ENCODE measurements around the gene IQSEC1. TPM values are rescaled to one million over a fixed set of nuclear protein-coding genes. Genes with fewer than 3 reads are reported as not detected.
A peak's percentile ranks its signal among the peaks of the same experiment; 100 is the strongest.

The IQSEC1 gene
- total RNA-seq, 2 donors from 2014 or later, result 57.5 to 63.9 TPM

DNA sequence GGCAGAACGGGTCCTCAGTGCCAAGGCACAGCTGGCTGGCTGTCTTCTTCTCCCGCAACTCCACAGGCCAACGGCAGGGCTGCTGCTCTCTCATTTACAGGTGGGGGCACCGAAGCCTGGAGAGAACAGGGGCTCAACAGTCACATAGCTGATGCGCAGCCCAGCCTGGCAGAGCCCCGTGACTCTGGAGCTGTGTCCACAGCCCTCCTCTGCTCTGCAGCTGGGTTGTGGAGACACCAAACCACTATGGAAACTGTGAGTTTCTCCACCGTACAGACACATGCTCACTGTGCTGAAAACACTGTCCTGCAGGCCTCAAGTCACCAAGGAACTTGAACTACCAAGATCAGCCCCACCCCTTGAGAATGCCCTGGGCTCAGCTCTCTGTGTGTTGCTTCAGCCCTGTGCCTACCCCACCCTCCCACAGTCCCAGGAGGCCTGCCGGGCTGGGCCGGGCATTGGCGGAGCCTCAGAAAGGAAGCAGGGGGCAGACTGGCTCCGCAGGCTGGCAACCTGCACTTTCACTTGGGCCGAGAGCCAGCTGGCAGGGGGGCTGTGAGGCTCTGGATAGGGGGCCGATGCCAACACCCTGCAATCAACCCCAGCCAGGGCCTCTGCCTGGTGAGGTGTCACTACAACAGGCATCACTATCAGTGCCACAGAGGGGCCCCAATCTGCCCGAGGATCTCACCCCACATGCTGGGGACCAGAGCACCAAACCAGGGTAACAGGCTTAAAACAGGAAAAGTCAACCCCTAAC is 118.2 kb downstream of the IQSEC1 start:
- Histone ChIP-seq H3K4me1 (peaks cover 2 to 89% of the 10 kb centered on the region in 2 donors), H3K27ac (peak overlapping the region; percentile 78 to 84), H3K4me3 (no peak overlapping the region), H3K36me3 (no peaks in the 10 kb centered on the region), H3K9me3 (no peaks in the 10 kb centered on the region), H3K27me3 (no peaks in the 10 kb centered on the region)
- TF ChIP-seq, protein P1, sequence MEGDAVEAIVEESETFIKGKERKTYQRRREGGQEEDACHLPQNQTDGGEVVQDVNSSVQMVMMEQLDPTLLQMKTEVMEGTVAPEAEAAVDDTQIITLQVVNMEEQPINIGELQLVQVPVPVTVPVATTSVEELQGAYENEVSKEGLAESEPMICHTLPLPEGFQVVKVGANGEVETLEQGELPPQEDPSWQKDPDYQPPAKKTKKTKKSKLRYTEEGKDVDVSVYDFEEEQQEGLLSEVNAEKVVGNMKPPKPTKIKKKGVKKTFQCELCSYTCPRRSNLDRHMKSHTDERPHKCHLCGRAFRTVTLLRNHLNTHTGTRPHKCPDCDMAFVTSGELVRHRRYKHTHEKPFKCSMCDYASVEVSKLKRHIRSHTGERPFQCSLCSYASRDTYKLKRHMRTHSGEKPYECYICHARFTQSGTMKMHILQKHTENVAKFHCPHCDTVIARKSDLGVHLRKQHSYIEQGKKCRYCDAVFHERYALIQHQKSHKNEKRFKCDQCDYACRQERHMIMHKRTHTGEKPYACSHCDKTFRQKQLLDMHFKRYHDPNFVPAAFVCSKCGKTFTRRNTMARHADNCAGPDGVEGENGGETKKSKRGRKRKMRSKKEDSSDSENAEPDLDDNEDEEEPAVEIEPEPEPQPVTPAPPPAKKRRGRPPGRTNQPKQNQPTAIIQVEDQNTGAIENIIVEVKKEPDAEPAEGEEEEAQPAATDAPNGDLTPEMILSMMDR (IDR thresholded peaks at IDR 0.05), result peak; percentile 15 to 66
- peak; percentile 81 for DNase-seq (ENCODE audit: low spot score)

DNA sequence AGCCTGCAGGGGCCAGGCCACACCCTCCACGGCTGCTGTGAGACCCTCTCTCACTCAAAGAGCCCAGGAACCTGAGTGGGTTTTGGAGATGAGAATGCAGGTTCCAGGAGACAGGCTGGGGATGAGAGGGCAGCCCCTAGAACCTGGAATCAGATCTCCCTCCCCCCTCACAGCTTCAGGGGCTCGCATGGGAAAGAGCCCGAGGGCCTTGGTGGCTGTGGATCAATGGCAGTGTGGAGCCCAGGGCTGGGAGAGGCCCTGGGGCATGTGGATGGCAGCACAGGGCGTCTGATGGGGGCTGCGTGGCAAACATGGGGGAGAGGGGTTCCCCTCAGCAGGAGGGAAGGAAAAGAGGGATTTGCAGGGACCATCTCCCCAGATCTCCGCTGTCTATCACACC is 119.0 kb downstream of the IQSEC1 start:
- Histone ChIP-seq H3K9me3 (no peaks in the 10 kb centered on the region), H3K27ac (peak overlapping the region; percentile 78 to 84), H3K4me3 (no peak overlapping the region), H3K4me1 (peaks cover 2 to 89% of the 10 kb centered on the region in 2 donors), H3K27me3 (no peaks in the 10 kb centered on the region), H3K36me3 (no peaks in the 10 kb centered on the region)
- TF ChIP-seq, protein P1 (IDR thresholded peaks at IDR 0.05), result no peak
- DNase-seq (ENCODE audit: low spot score), result no peak

DNA sequence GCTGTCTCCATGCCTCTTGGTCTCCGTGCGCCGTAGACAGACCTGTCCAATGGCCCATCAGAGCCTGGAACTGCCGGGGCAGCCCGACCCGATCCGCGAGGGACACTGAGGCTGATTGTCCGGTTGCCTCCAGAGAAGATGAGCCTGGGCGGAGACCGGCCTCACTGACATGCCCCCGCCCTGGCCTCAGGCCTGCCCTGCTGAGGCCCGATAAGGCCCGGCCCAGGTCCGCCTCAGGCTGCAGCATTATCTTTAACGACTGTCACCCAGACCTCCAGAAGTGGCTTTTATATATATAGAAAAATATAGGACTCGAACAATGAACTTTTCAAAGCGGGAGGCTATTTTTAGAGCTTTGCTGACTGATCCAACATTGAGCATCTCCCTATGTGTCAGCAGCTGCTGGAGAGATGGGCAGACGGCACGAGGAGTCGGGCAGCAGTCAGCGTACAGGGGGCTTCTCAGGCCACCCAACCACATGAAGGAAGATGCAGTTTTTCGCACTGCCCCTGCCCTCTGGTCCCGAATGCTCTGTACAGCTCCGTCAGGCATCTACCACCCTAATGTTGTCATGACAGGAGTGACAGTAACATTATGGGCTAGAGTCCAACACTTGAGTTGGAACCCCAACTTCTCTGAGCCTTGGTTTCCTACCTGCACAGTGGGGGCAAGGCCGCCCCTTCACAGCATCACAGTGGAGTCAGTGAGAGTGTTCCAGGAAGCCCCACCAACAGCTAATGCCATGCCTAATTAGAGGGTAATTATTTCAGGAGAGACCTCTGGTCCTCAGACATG is 119.8 kb downstream of the IQSEC1 start:
- Histone ChIP-seq H3K27me3 (no peaks in the 10 kb centered on the region), H3K4me3 (no peak overlapping the region), H3K4me1 (peaks cover 2 to 89% of the 10 kb centered on the region in 2 donors), H3K27ac (peak overlapping the region; percentile 78 to 84), H3K36me3 (no peaks in the 10 kb centered on the region), H3K9me3 (no peaks in the 10 kb centered on the region)
- TF ChIP-seq, protein P1 (IDR thresholded peaks at IDR 0.05), result no peak
- DNase-seq (ENCODE audit: low spot score), result no peak

DNA sequence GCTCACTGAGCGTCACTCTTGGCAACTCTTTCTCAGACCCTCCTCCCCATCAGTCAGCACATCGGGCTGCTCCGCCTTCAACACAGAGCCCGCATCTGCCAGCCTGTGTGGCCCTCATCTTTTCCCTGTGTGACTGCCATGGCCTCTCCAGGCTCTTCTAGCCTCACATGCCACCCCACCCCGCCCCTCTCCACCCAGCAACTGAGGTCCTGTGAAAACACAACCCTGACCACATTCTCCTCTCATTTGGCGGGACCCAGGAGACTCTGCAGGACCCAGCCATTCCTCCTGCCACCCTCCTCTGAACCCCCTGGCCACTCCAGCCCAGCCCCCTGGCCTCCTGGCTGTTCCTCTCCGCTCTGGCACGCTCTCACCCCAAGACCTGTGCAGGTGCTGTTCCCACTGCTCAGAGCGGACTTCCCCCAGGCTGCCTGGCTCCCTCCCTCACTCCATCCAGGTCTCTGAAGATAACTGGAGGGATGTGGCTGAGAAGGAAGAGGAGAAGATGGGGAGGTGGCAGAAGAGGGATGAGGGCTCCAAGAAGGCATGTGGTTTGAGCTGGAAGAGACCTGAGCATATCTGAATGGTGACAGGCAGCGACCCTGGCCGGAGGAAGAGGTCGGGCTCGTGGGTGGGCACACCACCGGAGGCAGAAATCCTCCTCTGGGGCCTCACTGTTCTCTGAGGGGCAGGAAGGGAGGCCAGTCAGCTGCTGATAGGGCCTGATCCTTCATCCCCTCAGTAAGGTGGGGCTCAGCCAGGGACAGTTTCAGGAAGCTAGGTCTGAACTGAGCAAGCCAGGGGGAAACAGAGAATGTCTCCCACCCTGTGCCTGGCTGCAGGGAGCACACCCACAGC is 120.7 kb downstream of the IQSEC1 start:
- no peaks in the 10 kb centered on the region for H3K27me3 ChIP-seq
- peak overlapping the region; percentile 78 to 84 for H3K27ac ChIP-seq
- no peaks in the 10 kb centered on the region for H3K36me3 ChIP-seq
- no peaks in the 10 kb centered on the region for H3K9me3 ChIP-seq
- no peak for DNase-seq (ENCODE audit: low spot score)
- peaks cover 0 to 89% of the 10 kb centered on the region in 2 donors for H3K4me1 ChIP-seq
- TF ChIP-seq, protein P1 (IDR thresholded peaks at IDR 0.05), result no peak
- no peak overlapping the region for H3K4me3 ChIP-seq

DNA sequence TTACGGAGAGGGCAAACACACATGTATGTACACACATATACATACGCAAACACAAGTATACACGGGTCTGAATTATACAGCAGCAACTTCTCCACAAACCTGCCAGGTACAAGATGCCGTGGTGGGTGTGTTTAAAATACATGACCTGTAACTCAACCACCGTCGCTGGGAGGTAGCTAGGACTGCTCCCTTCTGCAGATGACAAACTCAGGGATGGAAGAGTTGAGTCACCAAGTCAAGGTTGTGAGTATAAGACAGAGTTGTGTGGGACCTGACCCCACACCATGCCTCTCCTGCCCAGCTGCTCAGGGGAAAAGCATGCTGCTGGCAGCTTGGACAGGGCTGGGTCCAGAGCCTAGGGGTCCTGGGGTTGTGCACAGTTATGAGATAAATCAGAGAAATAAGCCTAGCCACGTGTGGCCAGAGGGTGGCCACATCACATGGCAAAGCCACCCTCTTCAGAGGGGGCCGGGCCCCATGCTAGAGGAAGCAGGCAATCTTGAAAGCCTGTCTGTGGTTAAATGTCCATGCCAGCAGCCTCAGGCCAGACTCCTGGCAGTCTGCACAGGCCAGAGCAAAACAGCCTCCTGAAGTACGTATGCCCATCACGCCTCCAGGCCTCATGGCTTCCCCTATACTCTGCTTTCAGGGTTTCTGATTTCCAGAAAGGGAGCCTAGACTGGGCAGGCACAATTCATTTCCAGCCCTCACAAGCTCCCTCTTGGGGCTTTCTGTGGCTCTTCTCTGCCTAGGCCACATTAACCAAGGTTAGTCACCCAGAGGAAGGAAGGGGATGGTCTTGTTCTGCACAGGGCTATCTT is 124.1 kb downstream of the IQSEC1 start:
- H3K27me3 ChIP-seq, result no peaks in the 10 kb centered on the region
- no peaks in the 10 kb centered on the region for H3K9me3 ChIP-seq
- TF ChIP-seq, protein P1 (IDR thresholded peaks at IDR 0.05), result no peak
- no peaks in the 10 kb centered on the region for H3K36me3 ChIP-seq
- DNase-seq (ENCODE audit: low spot score), result no peak
- H3K4me3 ChIP-seq, result no peak overlapping the region
- H3K4me1 ChIP-seq, result peaks cover 0 to 89% of the 10 kb centered on the region in 2 donors
- H3K27ac ChIP-seq, result no peak overlapping the region
